Endodermal cell (in vitro differentiated cells): ENCODE results near the gene OR10H1. TPM values are rescaled to one million over a fixed set of nuclear protein-coding genes. Genes with fewer than 3 reads are reported as not detected.
"Not testable (repeated sequence)": the region's sequence is repeated elsewhere in the genome, so short reads cannot be mapped to it uniquely, and the experiment has no call there.

Source experiments
- DNase-seq: peaks from one replicate; pipeline ENCODE4 v3.0.0-alpha.2; 2017
- H3K27ac ChIP-seq: 2 replicates; pipeline ENCODE4 v1.5.1; 2013; ENCODE audit warnings: mild to moderate bottlenecking, low read depth, low read length, moderate library complexity
- H3K27me3 ChIP-seq: 2 replicates; pipeline ENCODE4 v1.6.1; 2013; ENCODE audit warnings: mild to moderate bottlenecking, low read length, moderate library complexity; ENCODE audit not compliant: insufficient read depth, control insufficient read depth, poor library complexity, severe bottlenecking
- H3K36me3 ChIP-seq: 2 replicates; pipeline ENCODE4 v1.7.0; 2013; ENCODE audit warnings: mild to moderate bottlenecking, low read length, moderate library complexity; ENCODE audit not compliant: control insufficient read depth, insufficient read depth
- H3K4me1 ChIP-seq: one replicate; pipeline ENCODE4 v1.7.0; 2013; ENCODE audit warnings: low read length; ENCODE audit not compliant: control insufficient read depth, insufficient read depth
- H3K4me3 ChIP-seq: 2 replicates; pipeline ENCODE4 v1.5.1; 2013; ENCODE audit warnings: mild to moderate bottlenecking, low read length, moderate library complexity
- H3K9ac ChIP-seq: 2 replicates; pipeline ENCODE4 v1.6.1; 2013; ENCODE audit warnings: mild to moderate bottlenecking, low read length, moderate library complexity; ENCODE audit not compliant: poor library complexity, severe bottlenecking; ENCODE audit errors: extremely low read depth
- H3K9me3 ChIP-seq: 2 replicates; pipeline ENCODE4 v1.6.1; 2013; ENCODE audit warnings: mild to moderate bottlenecking, low read length, moderate library complexity; ENCODE audit not compliant: control insufficient read depth
- H3K27ac Mint-ChIP-seq: 2 replicates; pipeline ENCODE4 v1.8.0; 2020; ENCODE audit warnings: mixed read lengths
- H3K27me3 Mint-ChIP-seq: 2 replicates; pipeline ENCODE4 v1.8.0; 2021; ENCODE audit warnings: mild to moderate bottlenecking, mixed read lengths; ENCODE audit not compliant: insufficient read depth
- H3K36me3 Mint-ChIP-seq: 2 replicates; pipeline ENCODE4 v1.8.0; 2020; ENCODE audit warnings: low read depth, mixed read lengths
- H3K4me1 Mint-ChIP-seq: 2 replicates; pipeline ENCODE4 v1.8.0; 2020; ENCODE audit warnings: mixed read lengths
- H3K4me3 Mint-ChIP-seq: 2 replicates; pipeline ENCODE4 v1.8.0; 2020; ENCODE audit warnings: mild to moderate bottlenecking, moderate library complexity, mixed read lengths
- H3K9me3 Mint-ChIP-seq: 2 replicates; pipeline ENCODE4 v1.8.0; 2020; ENCODE audit warnings: mild to moderate bottlenecking, mixed read lengths
- CTCF ChIP-seq: fragments of 200-600 bp; sonication (generic); conservative IDR thresholded peaks from 2 replicates; pipeline ENCODE4 v1.5.0; 2021; ENCODE audit warnings: antibody characterized with exemption, mild to moderate bottlenecking
- WGBS, 2 experiments: methylation state at CpG; one replicate each; pipeline versions ENCODE4 v1.1.5 to v1.1.7; 2013; ENCODE audit warnings: missing lambda C conversion rate in 2 of 2, mixed read lengths in 1 of 2; ENCODE audit not compliant: insufficient coverage in 1 of 2, insufficient read length in 1 of 2; 5-methylcytosine and 5-hydroxymethylcytosine counted together
- total RNA-seq, 2 donors: library from RNA; stranded (reverse); fragmentation: NEBNext Ultra II Directional in 1 of 2; extraction: Animal tissue kit (Norgen Biotek cat#: 25700) in 1 of 2; gene quantifications; 2 replicates in 1 of 2; 3 replicates in 1 of 2; pipeline ENCODE4 v1.2.1, GENCODE V29; 2021

The OR10H1 gene
- total RNA-seq, 2 donors from 2014 or later: 0.09 TPM; not detected in 1

GRCh38 chr19:15837221-15837731 lies 21.8 kb upstream of the OR10H1 start:
- no peak overlapping the region for H3K4me3 ChIP-seq
- H3K27ac Mint-ChIP-seq: no peak overlapping the region
- H3K27ac ChIP-seq: no peak overlapping the region
- 80 to 83% methylated on average over 6 to 8 of the region's 9 CpGs for WGBS, 2 experiments
- no peaks in the 10 kb centered on the region for H3K36me3 ChIP-seq
- H3K4me1 Mint-ChIP-seq: no peaks in the 10 kb centered on the region
- H3K9ac ChIP-seq: no peak overlapping the region
- H3K27me3 ChIP-seq: no peaks in the 10 kb centered on the region
- H3K4me3 Mint-ChIP-seq: no peak overlapping the region
- no peak for TF ChIP-seq CTCF
- no peaks in the 10 kb centered on the region for H3K36me3 Mint-ChIP-seq
- H3K27me3 Mint-ChIP-seq: no peaks in the 10 kb centered on the region
- peaks cover 52% of the 10 kb centered on the region for H3K9me3 ChIP-seq
- DNase-seq: no peak
- peaks cover 53% of the 10 kb centered on the region for H3K9me3 Mint-ChIP-seq
- H3K4me1 ChIP-seq: no peaks in the 10 kb centered on the region

GRCh38 chr19:15836330-15837220 lies 21.1 kb upstream of the OR10H1 start:
- 84 to 89% methylated on average over 38 to 64 of the region's 65 CpGs for WGBS, 2 experiments
- TF ChIP-seq CTCF: no peak
- Histone ChIP-seq H3K27me3 (no peaks in the 10 kb centered on the region), H3K27ac (no peak overlapping the region), H3K4me1 (no peaks in the 10 kb centered on the region), H3K9ac (no peak overlapping the region), H3K4me3 (no peak overlapping the region), H3K36me3 (no peaks in the 10 kb centered on the region), H3K9me3 (peaks cover 49% of the 10 kb centered on the region)
- peaks cover 46% of the 10 kb centered on the region for H3K9me3 Mint-ChIP-seq
- H3K27me3 Mint-ChIP-seq: no peaks in the 10 kb centered on the region
- H3K27ac Mint-ChIP-seq: no peak overlapping the region
- peak; percentile 37 for DNase-seq
- H3K4me3 Mint-ChIP-seq: no peak overlapping the region
- no peaks in the 10 kb centered on the region for H3K4me1 Mint-ChIP-seq
- no peaks in the 10 kb centered on the region for H3K36me3 Mint-ChIP-seq

- not testable (repeated sequence) for H3K4me3 Mint-ChIP-seq, H3K27me3 Mint-ChIP-seq, H3K4me1 Mint-ChIP-seq, H3K27ac Mint-ChIP-seq, H3K36me3 ChIP-seq, H3K36me3 Mint-ChIP-seq, H3K27me3 ChIP-seq, H3K27ac ChIP-seq, H3K9ac ChIP-seq, H3K4me1 ChIP-seq, H3K4me3 ChIP-seq, DNase-seq
- 76 to 77% methylated on average over 8 to 11 of the region's 11 CpGs for WGBS, 2 experiments
- peaks cover 39% of the 10 kb centered on the region for H3K9me3 Mint-ChIP-seq
- H3K9me3 ChIP-seq: peaks cover 50% of the 10 kb centered on the region
These were observed 20.3 kb upstream of the OR10H1 start for GRCh38 chr19:15835565-15836329.

- not testable (repeated sequence) for DNase-seq, H3K36me3 Mint-ChIP-seq, H3K27ac Mint-ChIP-seq, H3K4me3 ChIP-seq, H3K36me3 ChIP-seq, H3K4me1 Mint-ChIP-seq, H3K9ac ChIP-seq, H3K4me1 ChIP-seq, H3K4me3 Mint-ChIP-seq, H3K27me3 ChIP-seq, H3K27me3 Mint-ChIP-seq, H3K27ac ChIP-seq
- 73 to 79% methylated on average over 2 to 3 of the region's 3 CpGs for WGBS, 2 experiments
- H3K9me3 Mint-ChIP-seq: peaks cover 23% of the 10 kb centered on the region
- H3K9me3 ChIP-seq: peaks cover 59% of the 10 kb centered on the region
These were observed 18.8 kb upstream of the OR10H1 start for GRCh38 chr19:15834232-15834631.
